HPDE6-E6E7 (cell line): Measurements from ENCODE around the gene NEK6.
"Not testable (repeated sequence)": the region's sequence is repeated elsewhere in the genome, so short reads cannot be mapped to it uniquely, and the experiment has no call there.

ENCODE experiments used
- DNase-seq: peaks from one replicate; pipeline ENCODE4 v3.0.0; 2011; ENCODE audit warnings: missing footprints; ENCODE audit errors: extremely low spot score

NEK6 gene

GRCh38 chr9:124228516-124228915 lies 29.2 kb upstream of the NEK6 start:
- DNase-seq, result no peak

- no peak for DNase-seq
Measured at GRCh38 chr9:124231095-124231737, 26.5 kb upstream of the NEK6 start.

DNA sequence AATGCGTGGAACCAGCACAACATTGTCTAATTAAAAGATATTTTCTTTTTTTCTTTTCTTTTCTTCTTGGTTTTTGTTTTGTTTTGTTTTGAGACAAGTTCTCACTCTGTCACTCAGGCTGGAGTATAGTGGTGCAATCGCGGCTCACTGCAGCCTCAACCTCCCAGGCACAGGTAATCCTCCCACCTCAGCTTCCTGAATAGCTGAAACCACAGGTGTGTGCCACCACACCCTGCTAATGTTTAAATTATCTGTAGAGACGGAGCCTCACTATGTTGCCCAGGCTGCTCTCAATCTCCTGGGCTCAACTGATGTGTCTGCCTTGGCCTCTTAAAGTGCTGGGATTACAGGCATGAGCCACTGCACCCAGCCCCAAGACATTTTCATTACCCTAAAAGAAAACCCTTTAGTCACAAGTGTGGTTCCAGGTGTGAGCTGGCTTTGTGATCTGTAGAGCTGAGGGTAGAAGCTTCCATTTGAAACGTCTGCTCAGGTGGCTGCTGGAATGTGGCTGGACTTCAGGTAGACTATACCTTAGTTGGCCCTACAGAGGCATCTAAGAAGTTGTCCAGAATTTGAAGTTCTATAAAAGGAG lies 19.1 kb upstream of the NEK6 start:
- no peak for DNase-seq

GRCh38 chr9:124239249-124240073 lies 18.3 kb upstream of the NEK6 start:
- no peak for DNase-seq

DNA sequence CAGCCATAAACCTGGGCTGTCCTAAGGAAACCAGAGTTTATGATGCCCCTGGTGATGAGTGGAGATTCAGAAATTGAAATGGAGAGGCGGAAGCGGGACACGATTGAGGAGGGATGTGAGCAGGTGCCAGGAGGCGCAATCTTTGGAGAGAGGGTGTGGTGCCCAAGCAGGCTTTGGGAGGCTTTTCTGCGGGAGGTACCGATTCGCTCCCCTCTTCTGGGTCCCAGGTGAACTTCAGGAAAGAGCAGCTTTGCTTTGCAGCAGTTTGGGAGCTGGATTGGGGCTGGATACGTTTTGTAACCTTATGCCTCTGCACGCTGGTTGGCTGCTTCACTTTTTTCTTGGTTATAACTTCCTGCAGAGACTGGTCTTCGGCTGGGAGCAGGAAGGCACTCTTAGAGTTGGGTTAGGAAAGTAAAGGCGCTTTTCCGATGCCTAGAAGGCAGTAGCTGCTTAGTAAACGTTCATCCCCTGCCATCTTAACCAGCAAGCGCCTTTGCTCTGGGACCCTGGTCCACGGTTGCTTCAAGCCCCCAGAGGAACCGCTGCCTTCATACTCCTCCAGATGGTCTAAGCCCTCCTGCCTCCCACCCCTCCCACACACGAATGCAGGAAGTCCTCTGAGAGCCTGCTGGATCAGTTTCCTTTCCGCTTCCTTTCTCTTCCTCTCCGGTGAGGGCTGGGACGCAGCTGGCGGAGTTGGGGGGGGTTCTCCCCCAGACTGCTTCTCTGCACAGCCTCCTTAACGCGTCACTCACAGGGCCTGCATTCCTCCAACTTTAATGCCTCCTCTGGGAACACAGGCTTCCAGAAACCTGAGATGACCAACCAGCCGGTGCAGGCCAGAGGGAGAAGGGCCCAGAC lies 15.2 kb upstream of the NEK6 start:
- no peak for DNase-seq

DNA sequence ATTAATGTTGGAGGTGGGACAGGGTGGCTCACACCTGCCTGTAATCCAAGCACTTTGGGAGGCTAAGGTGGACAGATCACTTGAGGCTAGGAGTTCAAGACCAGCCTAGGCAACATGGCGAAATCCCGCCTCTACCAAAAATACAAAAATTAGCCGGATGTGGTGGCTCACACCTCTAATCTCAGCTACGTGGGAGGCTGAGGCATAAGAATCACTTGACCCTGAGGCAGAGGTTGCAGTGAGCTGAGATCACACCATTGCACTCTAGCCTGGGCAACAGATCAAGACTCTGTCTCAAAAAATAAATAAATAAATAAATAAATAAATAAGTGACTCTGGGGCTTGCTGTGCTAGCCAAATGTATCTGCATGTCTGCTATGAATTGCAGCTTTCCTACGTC lies 10.4 kb upstream of the NEK6 start:
- not testable (repeated sequence) for DNase-seq

- DNase-seq, result no peak
Measured at GRCh38 chr9:124248066-124248465, 9.7 kb upstream of the NEK6 start.

DNA sequence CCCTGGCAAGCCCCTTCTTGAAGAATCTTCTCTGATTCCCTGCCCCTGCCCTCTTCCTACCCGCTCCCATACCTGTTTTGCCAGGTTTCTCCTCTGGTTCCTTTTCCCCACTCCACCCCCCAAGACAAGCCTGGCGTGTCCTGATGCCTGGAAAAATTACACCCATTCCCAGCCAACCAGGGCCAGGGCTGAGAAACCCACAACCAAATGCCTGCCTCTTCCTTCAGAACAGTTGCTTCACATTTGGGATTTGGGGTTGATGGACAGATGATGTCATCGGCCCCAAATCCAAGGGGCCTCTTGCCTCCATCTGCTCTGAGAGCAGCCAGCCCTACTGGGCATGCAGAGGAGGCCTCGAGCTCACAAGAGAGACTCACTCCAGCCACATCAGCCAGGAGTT lies 8.8 kb upstream of the NEK6 start:
- DNase-seq, result no peak

DNA sequence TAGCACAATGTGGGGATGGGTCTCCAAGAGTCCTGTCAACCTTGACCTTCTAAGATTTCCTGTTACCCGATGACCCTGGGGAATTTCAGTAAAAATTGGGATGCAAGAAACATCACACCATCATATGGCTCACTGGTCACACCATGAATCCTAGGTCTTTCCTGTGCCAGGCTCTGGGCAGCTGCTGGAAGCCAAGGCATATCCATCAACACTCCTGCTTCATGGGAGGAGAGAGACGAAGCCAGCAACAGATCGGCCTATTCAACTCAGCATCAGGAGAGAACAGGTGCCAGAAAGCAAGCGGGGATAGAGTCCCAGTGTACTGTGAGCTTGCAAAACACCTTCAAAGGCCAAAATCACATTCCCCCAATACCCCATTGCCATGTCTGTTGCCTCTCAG lies 6.5 kb upstream of the NEK6 start:
- DNase-seq, result no peak

GRCh38 chr9:124251605-124252378 lies 6.0 kb upstream of the NEK6 start:
- DNase-seq, result no peak

- DNase-seq, result not testable (repeated sequence)
Measured at GRCh38 chr9:124252878-124253277, 4.9 kb upstream of the NEK6 start.

- DNase-seq, result no peak
Measured at GRCh38 chr9:124254261-124254682, 3.5 kb upstream of the NEK6 start.

DNA sequence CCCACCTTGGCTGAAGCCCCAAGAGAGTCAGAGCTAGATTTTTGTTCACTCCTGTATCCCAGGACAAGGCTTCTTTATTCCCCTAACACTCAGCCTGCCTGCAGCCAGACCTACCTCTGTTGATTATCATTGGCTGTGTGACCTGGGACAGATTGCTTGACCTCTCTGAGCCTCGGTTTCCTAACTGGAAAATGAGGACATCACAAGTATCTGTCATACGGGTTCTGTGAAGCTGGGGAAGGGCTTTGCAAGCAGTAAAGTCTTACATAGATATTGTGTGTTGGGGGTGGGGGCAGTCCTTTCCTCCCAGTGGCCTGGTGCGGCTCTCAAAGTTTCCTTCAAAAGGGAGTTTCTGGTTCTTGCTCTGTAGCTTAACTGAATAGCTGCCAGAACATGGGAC lies 2.5 kb upstream of the NEK6 start:
- no peak for DNase-seq

- no peak for DNase-seq
Measured at GRCh38 chr9:124256517-124257069, 1.2 kb upstream of the NEK6 start.

DNA sequence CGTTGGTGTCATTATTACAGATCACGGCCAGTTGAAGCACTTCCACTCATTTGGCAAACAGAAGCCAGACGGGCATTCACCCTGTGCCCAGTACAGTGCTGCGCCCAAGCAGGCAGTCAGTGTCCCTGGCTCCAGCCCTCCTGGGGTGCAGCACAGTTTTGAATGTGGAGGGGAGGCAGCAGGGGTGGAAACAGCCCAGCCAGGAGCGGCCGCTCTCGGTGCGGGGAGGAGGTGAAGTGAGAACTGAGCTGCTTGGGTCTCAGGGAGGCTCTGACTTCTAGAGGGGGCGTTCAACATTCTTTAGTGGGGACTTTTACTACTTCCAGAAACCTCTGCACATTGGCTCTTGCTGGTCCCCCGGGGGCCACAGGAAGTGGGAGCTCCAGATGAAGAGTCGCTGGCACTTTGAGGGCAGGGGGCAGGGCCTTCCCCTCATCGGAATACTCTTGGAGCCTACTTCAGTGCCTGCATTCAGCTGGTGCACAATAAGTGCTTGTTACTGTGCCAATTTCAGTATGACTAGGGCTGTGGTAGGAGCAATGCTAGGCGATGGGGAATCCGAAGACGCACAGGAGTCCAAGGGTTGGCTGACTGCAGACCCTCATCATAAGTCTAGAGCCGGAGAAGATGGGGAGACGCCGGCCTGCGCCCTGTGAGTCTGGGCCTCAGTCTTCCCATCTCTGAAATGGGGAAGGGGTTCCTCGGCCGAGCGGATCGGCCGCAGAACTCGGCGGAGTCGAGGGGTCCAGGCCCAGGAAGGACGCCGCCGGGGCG lies 492 bp upstream of the NEK6 start:
- no peak for DNase-seq

DNA sequence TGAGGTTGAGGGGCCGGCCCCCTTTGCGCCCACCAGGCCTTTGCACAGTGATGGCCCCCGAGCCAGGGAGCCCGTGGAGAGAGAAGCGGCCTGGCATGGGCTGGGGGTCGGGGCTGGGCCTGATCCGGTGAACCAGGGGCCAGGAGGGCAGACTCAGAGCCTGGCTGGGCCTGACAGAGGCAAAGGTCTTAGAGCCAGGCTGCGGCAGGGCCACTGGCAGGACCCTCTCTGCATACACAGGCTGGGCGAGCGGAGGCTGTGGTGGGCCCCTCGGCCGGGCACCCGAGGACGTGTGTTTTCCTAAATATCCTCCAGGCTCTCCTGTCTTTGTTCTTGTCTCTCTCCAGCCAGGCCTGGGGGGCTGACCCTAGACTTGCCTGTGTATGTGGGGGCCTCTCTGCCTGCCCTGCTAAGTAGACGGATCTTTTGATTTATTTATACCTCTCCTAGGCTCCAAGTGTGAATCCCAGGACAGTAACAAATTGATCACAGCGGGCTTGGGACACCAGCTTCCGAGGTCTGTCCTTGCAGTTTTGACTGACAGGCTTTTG lies 933 bp downstream of the NEK6 start:
- DNase-seq, result no peak

DNA sequence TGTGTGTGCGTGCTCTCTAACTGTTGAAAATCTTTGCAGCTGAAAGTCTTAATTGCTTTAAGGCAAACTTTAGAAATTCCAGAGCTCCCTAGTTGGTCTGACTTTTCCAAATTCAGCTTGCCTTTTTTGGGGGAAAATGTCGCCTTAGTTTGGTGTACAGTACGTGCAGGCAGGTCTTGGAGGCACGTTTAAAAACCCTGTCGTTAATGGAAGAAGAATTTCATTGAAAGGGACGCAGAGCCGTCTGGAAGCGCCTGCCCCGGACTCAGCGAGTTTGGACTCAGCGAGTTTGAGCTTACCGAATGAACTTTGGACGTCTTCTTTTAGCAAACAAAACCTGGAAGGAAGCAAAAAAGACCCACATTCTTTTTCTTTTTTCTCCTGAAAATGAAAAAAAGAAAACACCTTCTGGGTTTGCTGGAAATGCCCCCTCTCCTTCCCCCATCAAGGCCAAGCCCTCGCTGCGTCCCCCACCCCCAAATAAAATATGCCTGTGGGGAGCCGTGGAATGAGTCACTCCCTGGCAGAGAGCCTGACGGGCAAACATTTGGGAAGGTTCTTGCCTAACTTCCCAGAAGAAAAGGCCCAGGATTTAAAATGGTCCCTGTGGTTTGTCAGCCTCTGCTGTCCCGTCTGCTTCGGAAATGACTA lies 1.5 kb downstream of the NEK6 start:
- DNase-seq, result no peak

- peak; percentile 60 for DNase-seq
Measured at GRCh38 chr9:124260769-124261603, 3.2 kb downstream of the NEK6 start.
